ENCODE data around the gene ARHGAP22.
"Not testable (repeated sequence)": the region's sequence is repeated elsewhere in the genome, so short reads cannot be mapped to it uniquely, and the experiment has no call there.

Gene ARHGAP22, protein sequence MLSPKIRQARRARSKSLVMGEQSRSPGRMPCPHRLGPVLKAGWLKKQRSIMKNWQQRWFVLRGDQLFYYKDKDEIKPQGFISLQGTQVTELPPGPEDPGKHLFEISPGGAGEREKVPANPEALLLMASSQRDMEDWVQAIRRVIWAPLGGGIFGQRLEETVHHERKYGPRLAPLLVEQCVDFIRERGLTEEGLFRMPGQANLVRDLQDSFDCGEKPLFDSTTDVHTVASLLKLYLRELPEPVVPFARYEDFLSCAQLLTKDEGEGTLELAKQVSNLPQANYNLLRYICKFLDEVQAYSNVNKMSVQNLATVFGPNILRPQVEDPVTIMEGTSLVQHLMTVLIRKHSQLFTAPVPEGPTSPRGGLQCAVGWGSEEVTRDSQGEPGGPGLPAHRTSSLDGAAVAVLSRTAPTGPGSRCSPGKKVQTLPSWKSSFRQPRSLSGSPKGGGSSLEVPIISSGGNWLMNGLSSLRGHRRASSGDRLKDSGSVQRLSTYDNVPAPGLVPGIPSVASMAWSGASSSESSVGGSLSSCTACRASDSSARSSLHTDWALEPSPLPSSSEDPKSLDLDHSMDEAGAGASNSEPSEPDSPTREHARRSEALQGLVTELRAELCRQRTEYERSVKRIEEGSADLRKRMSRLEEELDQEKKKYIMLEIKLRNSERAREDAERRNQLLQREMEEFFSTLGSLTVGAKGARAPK

DNA sequence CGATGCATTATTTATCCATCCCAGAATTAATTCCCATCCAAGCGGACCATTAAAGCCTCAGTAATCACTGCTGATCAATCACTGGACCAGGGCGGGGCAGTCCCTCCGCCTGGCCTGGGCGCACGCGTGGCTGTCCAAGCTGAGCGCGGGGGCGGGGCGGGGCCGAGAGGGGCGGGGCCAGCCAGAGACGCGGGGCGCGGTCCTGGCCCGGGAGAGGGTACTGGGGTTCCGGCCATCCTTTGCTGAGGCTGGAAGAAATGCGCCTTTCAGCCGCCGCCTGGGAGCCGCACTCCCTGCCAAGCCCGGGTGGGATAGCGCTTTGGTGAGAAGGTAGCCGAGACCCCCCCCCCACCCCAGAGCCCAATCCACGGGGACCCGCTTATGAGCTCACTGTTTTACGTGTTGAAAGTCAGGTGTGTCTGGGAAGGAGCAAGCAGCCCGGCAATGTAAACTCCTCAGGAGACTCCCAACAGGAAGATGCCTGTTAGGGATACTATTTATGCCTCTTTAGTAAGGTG is at the start of gene ARHGAP22:
ARHGAP22 (minus strand) TSS at position 83 of the 518 bp plus-strand sequence. CDS start 277 bp downstream, outside the sequence.
- no peak for TF ChIP-seq POLR2A (IDR thresholded peaks at IDR 0.05; ENCODE audit: low read depth, low read length)
- no peak for FAIRE-seq
- DNase-seq (ENCODE audit: insufficient read length, low spot score): peak; percentile 74

DNA sequence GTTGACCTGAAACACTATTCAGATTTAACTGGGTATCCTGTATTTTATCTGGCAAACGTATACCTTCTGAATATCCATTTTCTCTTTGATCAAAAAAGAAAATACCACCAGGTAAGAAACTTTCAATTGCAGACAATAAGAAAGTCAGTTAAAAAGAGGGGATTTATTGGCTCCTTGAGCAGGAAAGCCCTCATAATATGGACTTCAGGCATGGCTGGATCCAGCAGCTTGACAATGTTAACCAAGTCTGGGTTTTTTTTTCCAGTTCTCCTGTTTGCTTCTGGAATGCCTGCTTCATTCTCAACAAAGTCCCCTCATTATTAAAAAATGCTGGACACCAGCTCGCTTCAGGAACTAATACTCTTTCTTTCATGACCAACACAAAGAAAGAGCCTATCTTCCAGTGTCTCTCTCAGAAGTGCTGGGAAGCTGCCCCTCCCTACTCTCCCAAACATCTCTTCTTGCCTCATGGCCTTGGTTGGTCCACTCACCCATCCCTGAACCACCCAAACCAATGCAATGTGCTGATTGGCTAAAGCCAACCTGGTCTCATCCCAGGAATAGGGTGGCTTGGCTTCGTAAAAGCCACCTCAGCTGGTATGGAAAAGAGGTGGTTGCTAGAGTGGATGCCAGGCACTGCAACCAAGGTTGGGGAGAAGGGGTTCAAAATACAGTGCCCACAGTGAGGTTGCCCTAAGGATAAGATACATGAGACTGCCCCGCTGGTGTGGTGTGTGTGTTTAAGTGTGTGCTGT is 49.2 kb upstream of the ARHGAP22 start:
- no peak for DNase-seq (ENCODE audit: insufficient read length, low spot score)
- FAIRE-seq: no peak
- no peak for TF ChIP-seq POLR2A (IDR thresholded peaks at IDR 0.05; ENCODE audit: low read depth, low read length)

DNA sequence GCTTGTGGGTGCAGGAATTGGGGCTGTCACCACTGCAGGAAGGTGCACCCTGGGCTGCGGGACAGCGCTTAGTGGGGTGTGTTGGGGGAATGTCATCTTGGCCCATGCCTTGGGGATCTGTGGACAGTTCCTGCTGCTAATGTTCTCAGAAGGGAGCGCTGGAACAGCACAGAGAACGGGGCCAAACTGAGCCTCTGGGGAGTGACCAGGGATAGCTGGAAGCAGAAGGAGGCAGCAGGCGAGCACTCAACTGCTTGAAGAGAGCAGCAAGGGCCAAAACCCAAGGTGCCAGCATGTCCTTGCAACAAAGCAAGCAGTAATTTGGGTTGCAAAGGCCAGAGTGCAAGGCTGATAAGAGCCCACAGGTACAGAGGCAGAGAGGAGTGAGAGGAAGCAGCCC is 48.5 kb upstream of the ARHGAP22 start:
- TF ChIP-seq POLR2A (IDR thresholded peaks at IDR 0.05; ENCODE audit: low read depth, low read length): no peak
- DNase-seq (ENCODE audit: insufficient read length, low spot score) (no peak), FAIRE-seq (no peak)

DNA sequence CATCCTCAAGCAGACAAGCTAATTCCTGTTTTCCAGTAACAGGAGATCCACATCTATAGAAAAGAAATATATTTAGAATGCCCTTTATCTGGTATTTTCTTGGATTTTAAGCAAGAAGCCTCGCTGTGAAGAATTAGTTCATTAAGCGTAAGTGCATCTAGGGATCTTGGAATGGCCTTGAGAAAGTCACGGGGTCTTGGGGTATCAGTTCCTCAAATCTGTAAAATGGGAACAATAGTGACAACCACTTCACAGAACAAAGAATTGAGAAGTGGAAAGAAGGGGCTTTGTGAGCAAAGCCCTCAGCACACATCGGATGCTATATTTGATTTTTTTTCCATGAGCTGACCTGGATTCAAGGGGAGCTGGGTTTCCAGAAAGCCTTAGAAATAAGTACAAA is 47.5 kb upstream of the ARHGAP22 start:
- DNase-seq (ENCODE audit: insufficient read length, low spot score): no peak
- no peak for TF ChIP-seq POLR2A (IDR thresholded peaks at IDR 0.05; ENCODE audit: low read depth, low read length)
- no peak for FAIRE-seq

DNA sequence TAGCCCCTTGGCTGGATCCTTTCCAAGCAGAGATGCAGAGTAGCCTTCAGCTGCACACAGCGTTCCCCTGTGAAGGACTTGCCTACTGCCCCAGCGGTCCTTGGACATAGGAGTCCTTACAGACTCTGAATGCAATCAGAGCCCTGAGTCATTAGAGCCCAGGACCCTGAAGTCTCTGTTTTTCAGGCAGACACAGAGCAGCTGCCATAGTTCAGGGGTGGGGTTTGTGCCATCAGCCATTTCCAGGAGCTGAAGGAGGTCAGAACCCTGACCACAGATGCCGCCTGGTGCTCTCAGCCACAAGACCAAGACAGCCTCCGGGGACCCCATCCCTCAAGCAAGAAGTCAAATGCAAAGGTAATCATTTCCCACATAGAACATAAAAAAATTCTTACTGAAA is 47.0 kb upstream of the ARHGAP22 start:
- no peak for TF ChIP-seq POLR2A (IDR thresholded peaks at IDR 0.05; ENCODE audit: low read depth, low read length)
- no peak for FAIRE-seq
- DNase-seq (ENCODE audit: insufficient read length, low spot score): no peak

DNA sequence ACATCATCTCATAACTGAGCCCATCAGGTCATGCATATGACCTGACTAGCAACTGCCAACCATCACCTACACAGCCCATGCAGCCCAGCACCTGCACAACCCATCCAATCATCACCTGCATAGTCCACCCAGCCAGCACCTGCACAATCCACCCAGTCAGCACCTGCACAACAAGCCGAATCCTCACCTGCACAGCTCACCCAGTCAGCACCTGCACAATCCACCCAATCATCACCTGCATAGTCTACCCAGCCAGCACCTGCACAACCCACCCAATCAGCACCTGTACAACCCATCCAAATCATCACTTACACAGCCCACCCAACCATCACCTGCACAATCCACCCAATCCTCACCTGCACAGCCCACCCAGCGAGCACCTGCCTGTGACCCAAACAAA is 46.4 kb upstream of the ARHGAP22 start:
- DNase-seq (ENCODE audit: insufficient read length, low spot score): no peak
- no peak for TF ChIP-seq POLR2A (IDR thresholded peaks at IDR 0.05; ENCODE audit: low read depth, low read length)
- no peak for FAIRE-seq

DNA sequence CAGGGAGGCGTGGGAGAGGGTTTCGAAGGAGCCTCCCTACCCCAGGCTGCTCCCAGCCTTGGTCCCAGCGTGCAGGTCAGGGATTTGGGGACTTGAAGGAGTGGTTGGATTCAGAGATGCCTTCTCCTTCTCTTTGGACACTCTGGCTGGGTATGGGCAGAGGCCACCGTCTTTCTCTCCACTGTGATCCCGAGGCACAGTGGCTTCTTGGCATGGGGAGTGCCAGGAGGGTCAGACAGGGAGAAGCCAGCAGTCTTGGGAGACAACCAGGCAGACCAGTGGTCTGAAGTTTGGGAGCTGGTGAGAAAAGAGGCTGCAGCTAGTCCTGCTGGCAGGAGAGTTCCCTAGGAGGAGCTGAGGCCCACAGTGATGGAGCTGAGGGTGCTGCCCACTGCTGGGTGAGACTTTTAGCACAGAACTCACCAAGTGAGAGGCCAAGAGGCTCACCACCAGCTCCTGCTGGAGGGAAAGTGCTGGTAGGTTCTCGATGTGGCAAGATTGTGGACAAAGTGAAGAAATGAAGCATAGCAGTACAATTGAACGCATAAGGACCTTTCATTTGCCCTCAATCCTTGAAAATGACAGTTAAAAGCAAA is 44.6 kb upstream of the ARHGAP22 start:
- FAIRE-seq (no peak), DNase-seq (ENCODE audit: insufficient read length, low spot score) (no peak)
- no peak for TF ChIP-seq POLR2A (IDR thresholded peaks at IDR 0.05; ENCODE audit: low read depth, low read length)

DNA sequence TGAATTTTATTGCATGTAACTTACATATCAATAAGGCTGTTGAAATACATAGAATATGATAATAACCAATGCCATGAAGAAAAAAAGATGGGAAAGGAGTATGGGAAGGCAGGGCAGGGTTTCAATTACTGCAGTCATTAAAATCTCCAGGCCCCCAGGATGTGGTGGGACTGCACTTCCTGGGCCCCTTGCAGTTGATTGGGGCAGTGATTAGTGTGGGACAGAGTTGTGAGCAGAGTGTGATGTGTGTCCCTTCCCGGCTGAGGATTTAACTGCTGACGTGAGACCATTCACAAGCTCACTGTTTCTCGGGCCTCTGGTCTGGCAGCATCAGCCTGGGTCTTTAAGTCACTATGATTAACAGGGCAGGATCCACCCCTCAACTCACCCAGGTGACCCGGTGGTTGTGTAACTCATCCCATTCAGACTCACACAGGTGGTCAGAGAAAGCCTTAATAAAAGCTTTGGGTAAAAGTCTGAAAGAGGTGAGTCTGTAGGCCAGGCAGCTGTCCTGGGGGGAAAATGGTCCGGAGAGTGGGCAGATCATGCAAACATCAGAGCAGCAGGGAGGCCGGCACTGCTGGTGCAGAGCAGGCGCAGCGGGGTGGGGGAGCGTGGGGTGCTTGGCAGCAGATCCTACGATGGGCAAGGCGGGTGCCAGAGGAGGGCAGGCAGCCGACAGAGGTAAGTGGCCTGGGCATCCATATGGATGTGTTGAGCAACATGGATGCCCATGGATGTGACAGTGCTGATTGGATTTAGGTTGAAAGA is 43.5 kb upstream of the ARHGAP22 start:
- no peak for TF ChIP-seq POLR2A (IDR thresholded peaks at IDR 0.05; ENCODE audit: low read depth, low read length)
- no peak for DNase-seq (ENCODE audit: insufficient read length, low spot score)
- FAIRE-seq: no peak

DNA sequence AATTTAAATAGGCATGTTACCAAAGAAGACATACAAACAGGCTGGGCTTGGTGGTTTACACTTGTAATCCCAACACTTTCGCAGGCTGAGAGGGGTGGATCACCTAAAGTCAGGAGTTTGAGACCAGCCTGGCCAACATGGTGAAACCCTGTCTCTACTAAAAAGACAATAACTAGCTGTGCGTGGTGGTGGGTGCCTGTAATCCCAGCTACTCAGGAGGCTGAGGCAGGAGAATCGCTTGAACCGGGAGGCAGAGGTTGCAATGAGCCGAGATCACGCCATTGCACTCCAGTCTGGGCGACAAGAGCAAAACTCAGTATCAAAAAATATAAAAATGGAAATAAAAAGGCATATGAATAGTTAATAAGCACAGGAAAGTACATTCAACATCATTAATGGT is 42.2 kb upstream of the ARHGAP22 start:
- not testable (repeated sequence) for DNase-seq (ENCODE audit: insufficient read length, low spot score); FAIRE-seq

DNA sequence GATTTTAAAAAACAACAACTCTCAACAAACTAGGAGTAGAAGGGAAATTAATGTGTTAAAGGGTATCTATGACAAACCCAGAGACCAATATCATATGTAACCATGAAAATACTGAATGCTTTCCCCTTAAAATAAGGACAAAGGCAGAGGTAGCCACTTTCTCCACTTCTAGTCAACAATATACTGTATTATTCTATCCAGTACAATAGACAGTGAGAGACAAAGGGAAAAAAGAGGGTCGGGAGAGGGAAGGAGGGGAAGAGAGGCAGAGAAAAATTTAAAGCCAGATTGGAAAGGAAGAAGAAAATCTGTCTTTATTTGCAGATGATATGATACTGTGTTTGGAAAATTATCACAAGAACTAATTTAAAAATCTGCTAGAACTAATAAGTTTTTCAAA is 40.7 kb upstream of the ARHGAP22 start:
- TF ChIP-seq POLR2A (IDR thresholded peaks at IDR 0.05; ENCODE audit: low read depth, low read length): no peak
- FAIRE-seq (no peak), DNase-seq (ENCODE audit: insufficient read length, low spot score) (no peak)

DNA sequence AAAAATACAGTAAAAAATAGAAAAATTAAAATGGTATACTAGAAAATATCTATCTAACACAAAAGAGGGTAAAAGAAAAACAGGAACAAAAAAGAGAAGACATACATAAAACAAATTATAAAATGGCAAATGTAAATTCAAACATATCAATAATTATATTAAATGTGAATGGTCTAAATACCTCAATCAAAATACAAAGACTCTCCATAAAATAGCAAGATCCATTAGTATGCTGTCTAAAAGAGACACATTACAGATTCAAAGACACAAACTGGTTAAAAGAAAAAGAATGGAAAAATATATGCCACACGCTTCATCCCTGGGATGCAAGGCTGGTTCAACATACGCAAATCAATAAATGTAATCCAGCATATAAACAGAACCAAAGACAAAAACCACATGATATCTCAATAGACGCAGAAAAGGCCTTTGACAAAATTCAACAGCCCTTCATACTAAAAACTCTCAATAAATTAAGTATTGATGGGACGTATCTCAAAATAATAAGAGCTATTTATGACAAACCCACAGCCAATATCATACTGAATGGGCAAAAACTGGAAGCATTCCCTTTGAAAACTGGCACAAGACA is 36.3 kb upstream of the ARHGAP22 start:
- DNase-seq (ENCODE audit: insufficient read length, low spot score); FAIRE-seq: not testable (repeated sequence)

DNA sequence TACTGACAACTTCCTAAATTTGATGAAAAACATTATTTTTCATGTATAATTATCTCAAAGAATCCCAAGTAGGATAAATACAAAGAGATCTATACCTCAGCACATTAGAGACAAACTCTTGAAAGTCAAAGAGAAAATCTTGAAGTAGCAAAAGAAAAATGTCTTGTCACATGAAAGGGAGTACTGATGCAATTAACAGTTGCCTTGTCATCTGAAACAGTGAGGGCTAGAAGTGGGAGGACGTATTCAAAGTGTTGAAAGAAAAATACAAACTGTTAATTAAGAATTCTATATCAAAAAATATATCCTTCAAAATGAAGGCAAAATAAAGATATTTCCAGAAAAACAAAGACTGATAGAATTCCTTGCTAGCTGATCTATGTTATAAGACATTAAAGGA is 35.5 kb upstream of the ARHGAP22 start:
- no peak for FAIRE-seq
- TF ChIP-seq POLR2A (IDR thresholded peaks at IDR 0.05; ENCODE audit: low read depth, low read length): no peak
- DNase-seq (ENCODE audit: insufficient read length, low spot score): no peak

DNA sequence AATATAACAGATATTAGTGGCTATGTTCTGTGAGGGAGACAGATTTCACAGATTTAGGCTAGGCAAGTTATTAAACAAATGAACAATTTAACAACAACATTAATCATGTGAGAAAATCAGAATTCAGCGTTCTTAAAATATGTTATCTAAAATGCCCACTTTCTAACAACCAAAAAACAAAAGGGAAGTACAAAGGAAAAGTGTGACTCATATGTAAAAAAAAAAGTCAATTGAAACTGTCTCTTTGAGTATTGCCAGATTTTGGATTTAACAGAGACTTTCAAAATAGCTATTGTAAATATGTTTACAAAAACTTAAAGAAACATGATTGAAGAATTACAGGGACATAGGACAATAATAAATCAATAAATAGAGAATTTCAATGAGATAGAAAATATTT is 34.8 kb upstream of the ARHGAP22 start:
- no peak for TF ChIP-seq POLR2A (IDR thresholded peaks at IDR 0.05; ENCODE audit: low read depth, low read length)
- no peak for DNase-seq (ENCODE audit: insufficient read length, low spot score)
- no peak for FAIRE-seq
